ENCODE data around the gene KRTAP2-3.
"Not testable (repeated sequence)": the region's sequence is repeated elsewhere in the genome, so short reads cannot be mapped to it uniquely, and the experiment has no call there.

The KRTAP2-3 gene

GRCh38 chr17:41065829-41066624, 6.1 kb upstream of the KRTAP2-3 start, which contains the start of gene KRTAP2-4:
Gene KRTAP2-4, minus strand, starts transcription at chr17:41065879. Its CDS starts 34 bp downstream, at chr17:41065845.
- H3K27ac ChIP-seq (ENCODE audit: low read depth, low read length, poor library complexity, severe bottlenecking): no peak within 1 kb of the TSS
- H3K4me1 ChIP-seq (ENCODE audit: insufficient read depth, low read length, severe bottlenecking): no peaks in the 10 kb centered on the region
- H3K4me2 ChIP-seq (ENCODE audit: low read length): no peak within 1 kb of the TSS
- no peak within 1 kb of the TSS for H3K4me3 ChIP-seq (ENCODE audit: low read depth, low read length, poor library complexity, severe bottlenecking)
- no peak for TF ChIP-seq EZH2 (IDR thresholded peaks at IDR 0.05; ENCODE audit: borderline replicate concordance, low read length)
- TF ChIP-seq, protein P1, sequence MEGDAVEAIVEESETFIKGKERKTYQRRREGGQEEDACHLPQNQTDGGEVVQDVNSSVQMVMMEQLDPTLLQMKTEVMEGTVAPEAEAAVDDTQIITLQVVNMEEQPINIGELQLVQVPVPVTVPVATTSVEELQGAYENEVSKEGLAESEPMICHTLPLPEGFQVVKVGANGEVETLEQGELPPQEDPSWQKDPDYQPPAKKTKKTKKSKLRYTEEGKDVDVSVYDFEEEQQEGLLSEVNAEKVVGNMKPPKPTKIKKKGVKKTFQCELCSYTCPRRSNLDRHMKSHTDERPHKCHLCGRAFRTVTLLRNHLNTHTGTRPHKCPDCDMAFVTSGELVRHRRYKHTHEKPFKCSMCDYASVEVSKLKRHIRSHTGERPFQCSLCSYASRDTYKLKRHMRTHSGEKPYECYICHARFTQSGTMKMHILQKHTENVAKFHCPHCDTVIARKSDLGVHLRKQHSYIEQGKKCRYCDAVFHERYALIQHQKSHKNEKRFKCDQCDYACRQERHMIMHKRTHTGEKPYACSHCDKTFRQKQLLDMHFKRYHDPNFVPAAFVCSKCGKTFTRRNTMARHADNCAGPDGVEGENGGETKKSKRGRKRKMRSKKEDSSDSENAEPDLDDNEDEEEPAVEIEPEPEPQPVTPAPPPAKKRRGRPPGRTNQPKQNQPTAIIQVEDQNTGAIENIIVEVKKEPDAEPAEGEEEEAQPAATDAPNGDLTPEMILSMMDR (IDR thresholded peaks at IDR 0.05; ENCODE audit: low read length): no peak
- H3K9me2 ChIP-seq (ENCODE audit: low read depth, low read length): no peaks in the 10 kb centered on the region
- no peaks in the 10 kb centered on the region for H3K36me3 ChIP-seq (ENCODE audit: insufficient read depth, low read length)
- H3K9me3 ChIP-seq (ENCODE audit: low read length): no peaks in the 10 kb centered on the region
- no peak within 1 kb of the TSS for H3K9ac ChIP-seq (ENCODE audit: low read length)
- H3K27me3 ChIP-seq (ENCODE audit: insufficient read depth, low read length): no peaks in the 10 kb centered on the region
- H3F3A ChIP-seq (ENCODE audit: insufficient read depth, low read length): no peaks in the 10 kb centered on the region
- H4K20me1 ChIP-seq (ENCODE audit: insufficient read depth, low read length): no peaks in the 10 kb centered on the region
- no peaks in the 10 kb centered on the region for H3K79me2 ChIP-seq (ENCODE audit: insufficient read depth, low read length)
- H2AFZ ChIP-seq (ENCODE audit: low read length): no peak within 1 kb of the TSS

- H3K27ac ChIP-seq (ENCODE audit: low read depth, low read length, poor library complexity, severe bottlenecking); H3K9me2 ChIP-seq (ENCODE audit: low read depth, low read length); H3K9ac ChIP-seq (ENCODE audit: low read length); H4K20me1 ChIP-seq (ENCODE audit: insufficient read depth, low read length); H3K79me2 ChIP-seq (ENCODE audit: insufficient read depth, low read length); H3K4me1 ChIP-seq (ENCODE audit: insufficient read depth, low read length, severe bottlenecking); H3K27me3 ChIP-seq (ENCODE audit: insufficient read depth, low read length); H2AFZ ChIP-seq (ENCODE audit: low read length); H3K4me3 ChIP-seq (ENCODE audit: low read depth, low read length, poor library complexity, severe bottlenecking); H3K36me3 ChIP-seq (ENCODE audit: insufficient read depth, low read length); H3F3A ChIP-seq (ENCODE audit: insufficient read depth, low read length); H3K9me3 ChIP-seq (ENCODE audit: low read length); H3K4me2 ChIP-seq (ENCODE audit: low read length): not testable (repeated sequence)
Observed at GRCh38 chr17:41065016-41065689, 5.2 kb upstream of the KRTAP2-3 start.

- H3K9ac ChIP-seq (ENCODE audit: low read length): no peak overlapping the region
Observed at GRCh38 chr17:41064301-41064700, 4.4 kb upstream of the KRTAP2-3 start.

More at GRCh38 chr17:41064301-41064700, 4.4 kb upstream of the KRTAP2-3 start:
- no peaks in the 10 kb centered on the region for H3K9me3 ChIP-seq (ENCODE audit: low read length)
- H3K4me3 ChIP-seq (ENCODE audit: low read depth, low read length, poor library complexity, severe bottlenecking): no peak overlapping the region
- no peaks in the 10 kb centered on the region for H3K27me3 ChIP-seq (ENCODE audit: insufficient read depth, low read length)
- H3K27ac ChIP-seq (ENCODE audit: low read depth, low read length, poor library complexity, severe bottlenecking): no peak overlapping the region
- no peaks in the 10 kb centered on the region for H3F3A ChIP-seq (ENCODE audit: insufficient read depth, low read length)
- H3K4me2 ChIP-seq (ENCODE audit: low read length): no peak overlapping the region
- H3K36me3 ChIP-seq (ENCODE audit: insufficient read depth, low read length): no peaks in the 10 kb centered on the region
- no peak overlapping the region for H2AFZ ChIP-seq (ENCODE audit: low read length)
- H4K20me1 ChIP-seq (ENCODE audit: insufficient read depth, low read length): no peaks in the 10 kb centered on the region
- H3K4me1 ChIP-seq (ENCODE audit: insufficient read depth, low read length, severe bottlenecking): no peaks in the 10 kb centered on the region
- H3K9me2 ChIP-seq (ENCODE audit: low read depth, low read length): no peaks in the 10 kb centered on the region
- no peaks in the 10 kb centered on the region for H3K79me2 ChIP-seq (ENCODE audit: insufficient read depth, low read length)
- TF ChIP-seq, protein P1 (IDR thresholded peaks at IDR 0.05; ENCODE audit: low read length): no peak
- no peak for TF ChIP-seq EZH2 (IDR thresholded peaks at IDR 0.05; ENCODE audit: borderline replicate concordance, low read length)
